DMS114 treated with DMSO at 0.1 percent for 48 hours (cell line): ENCODE results near the gene SPRR1A.

ENCODE experiments used
- DNase-seq: peaks from one replicate; lab custom pipeline; 2025; ENCODE audit not compliant: unreplicated experiment; lab: John Stamatoyannopoulos, UW

SPRR1A gene

GRCh38 chr1:153028766-153029165, 44.9 kb downstream of the SPRR1A start:
- no peak for DNase-seq

GRCh38 chr1:153030895-153031294, 47.0 kb downstream of the SPRR1A start, which contains the start of gene SPRR1B:
Gene SPRR1B, plus strand, starts transcription at chr1:153031203. Its CDS starts 1,143 bp downstream, at chr1:153032346.
- DNase-seq, result no peak

GRCh38 chr1:153032073-153032472, 48.2 kb downstream of the SPRR1A start:
- no peak for DNase-seq

- no peak for DNase-seq
Observed at GRCh38 chr1:153032677-153033308, 48.9 kb downstream of the SPRR1A start.

GRCh38 chr1:153035211-153035610, 51.3 kb downstream of the SPRR1A start:
- DNase-seq, result no peak
